Measurements from ENCODE around the gene RNF130.

The RNF130 gene

DNA sequence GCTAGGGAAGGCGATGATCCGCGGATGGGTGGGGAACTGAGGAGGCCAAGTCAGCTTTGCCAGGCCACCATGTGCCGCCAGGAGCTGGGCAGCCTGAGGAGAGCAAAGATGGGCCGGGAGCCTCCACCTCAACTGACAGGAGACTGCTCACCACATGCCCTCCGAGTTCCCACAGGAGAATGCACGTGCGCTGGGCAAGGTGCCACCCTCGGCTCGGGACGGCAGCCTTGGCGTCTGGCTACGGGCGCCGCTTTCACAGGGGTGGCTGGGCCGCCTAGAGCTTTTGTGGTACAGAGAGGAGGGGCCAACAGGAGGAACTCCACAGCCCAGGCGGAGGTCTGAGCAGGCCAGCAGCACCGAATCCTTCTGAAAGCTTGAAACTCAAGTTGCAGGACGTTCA, 158.6 kb downstream of the RNF130 start:
- no peak for DNase-seq

DNA sequence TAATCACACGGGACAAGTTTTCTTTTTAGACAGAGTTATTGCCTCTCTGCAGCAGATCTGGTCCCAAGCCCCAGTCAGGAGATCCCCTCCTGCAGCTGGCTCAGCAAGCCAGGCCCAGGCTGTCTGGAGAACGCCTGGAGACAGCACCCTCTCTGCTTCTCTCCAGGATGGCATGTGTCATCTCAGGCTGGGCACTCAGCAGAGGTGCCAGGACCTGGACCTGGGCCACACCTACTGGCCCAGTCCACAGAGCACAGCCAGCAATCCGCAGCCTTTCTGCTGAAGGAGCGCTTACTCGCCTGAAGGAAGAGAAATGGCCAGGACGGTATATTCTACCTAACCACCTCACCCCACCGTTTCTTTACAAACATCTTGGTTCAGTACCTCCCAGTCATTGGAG, 159.2 kb downstream of the RNF130 start:
- no peak for DNase-seq

DNA sequence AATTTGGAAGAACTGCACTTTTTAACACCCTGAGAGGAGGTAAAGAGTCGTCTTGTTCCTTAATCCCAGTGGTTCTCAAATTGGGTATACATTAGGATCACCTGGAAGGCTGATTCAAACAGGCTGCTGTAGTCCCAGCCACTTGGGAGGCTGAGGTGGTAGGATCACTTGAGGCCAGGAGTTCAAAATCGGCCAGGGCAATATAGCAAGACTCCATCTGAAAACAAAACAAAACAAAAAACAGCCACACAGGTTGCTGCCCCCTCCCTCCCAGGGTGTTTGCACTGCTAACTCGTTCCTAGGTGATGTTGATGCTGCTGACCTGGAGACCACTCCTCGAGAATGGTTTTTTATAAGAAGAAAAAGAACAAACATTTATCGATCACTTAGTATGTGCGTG, 162.3 kb downstream of the RNF130 start:
- DNase-seq = no peak

DNA sequence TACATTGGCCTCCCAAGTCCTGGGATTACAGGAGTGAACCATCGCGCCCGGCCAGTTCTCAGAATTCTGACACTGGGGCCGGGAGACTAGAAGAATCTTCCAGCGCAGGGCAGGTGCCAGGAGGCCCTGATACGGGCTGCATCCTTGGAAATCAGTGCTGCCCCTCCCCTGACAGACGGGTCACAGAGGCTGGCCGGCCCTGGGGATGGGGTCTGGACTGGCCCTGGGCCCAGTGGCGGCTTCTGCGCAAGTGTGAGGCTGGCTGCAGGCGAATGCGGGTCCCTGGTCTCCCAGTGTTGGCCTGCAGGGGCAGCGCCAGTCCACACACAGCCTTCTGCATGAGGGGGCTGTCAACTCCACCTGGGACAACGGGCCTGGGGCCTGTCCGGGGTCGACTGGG, 163.0 kb downstream of the RNF130 start:
- no peak for DNase-seq

DNA sequence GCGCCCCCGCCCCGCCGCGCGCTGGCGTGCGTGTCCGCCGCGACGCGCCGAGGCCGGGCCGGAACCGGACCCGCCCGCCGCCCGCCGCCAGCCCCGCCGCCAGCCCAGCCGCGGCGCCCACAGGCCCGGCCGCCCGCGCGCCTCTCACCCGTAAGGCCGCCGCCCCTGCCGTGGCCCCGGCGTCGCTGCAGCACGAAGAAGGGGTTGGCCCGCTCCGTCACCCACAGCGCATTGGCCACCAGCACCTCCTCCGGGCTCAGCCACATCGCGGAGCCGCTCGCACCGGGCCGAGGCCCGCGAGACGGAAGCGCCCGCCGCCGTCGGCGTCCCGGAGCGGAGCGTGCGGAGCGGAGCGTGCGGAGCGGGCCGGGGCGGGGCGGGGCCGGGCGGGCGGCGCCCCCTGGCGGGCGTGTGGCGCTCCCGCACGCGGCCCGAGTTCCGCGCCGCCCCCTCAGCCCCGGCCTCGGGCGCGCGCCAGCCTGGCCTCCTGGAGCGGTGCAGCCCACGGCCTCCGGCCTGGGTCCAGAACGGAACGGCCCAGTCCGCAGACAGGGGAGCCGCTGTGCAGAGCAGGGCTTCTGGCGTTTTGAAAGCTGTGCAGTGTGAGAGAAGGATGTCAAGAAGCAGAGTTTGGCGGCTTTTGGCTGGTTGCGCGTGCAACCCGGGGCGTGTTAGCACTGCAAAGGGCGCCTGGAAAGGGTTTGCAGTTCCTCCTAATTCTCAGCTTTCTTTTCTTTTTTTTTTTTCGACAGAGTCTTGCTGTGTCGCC, 163.8 kb downstream of the RNF130 start, which contains the start of gene TBC1D9B:
TSS of gene TBC1D9B (minus strand) at position 342 of the 769 bp plus-strand sequence. CDS start at position 266, 76 bp downstream.
- peak; percentile 72 for DNase-seq

DNA sequence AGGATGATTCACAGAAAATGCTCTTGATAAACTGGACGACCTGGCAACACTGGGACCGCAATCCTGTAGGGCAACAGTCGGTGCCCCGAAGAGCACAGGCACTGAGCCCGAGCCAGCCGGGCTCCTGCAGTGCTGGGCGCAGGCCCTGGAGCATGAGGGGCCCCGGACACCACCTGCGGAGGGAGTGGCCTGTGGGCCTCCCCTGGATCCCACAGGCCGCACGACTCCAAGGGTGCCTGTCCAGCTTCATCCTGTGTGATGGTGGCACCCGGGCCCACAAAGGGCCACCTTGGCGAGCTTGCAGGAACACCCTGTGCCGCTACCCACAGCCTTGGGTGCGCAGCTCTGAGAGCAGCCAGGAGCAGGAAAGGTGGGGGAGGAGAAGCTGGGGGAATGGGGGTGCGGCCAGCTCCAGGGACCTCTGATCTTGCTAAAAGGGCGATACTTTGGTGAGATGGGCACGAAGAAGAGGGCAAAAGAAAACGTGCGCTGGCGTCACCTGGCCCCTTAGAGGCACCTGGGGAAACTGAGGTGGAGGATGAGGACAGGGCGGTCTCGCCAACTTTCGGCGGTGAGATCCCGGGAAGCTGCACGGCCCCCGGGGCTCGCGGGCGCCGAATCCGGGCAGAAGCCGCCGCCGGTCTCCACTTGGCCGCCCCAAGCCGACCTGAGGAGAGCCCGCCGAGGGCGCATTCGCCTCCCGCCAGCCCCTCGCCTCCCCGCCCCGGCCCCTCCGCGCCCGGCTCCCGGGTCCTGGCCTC, 164.6 kb downstream of the RNF130 start:
- DNase-seq = peak; percentile 36

DNA sequence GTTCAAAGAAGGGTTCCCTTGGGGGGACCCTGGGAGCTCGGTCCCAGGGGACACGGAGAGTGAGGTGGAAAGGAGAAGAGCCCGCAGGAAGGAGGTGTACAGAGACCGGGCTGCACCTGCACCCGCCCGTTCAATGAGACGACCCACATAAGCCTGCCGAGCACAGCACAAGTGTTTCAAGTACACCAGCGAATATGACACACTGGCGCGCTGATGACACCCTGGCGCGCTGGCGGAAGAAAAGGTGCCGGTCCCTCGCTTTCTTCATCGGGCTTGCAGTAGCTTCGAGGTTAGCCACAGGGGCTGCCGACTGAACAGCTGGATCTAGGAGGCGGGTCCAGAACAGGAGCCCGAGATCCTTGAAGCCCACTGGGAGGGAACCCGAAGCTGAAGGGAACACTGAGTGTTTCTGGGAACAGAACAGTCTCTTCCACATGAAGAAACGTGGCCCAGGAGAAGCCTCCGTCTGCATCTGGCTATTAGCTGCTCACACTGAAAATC, 165.2 kb downstream of the RNF130 start:
- no peak for DNase-seq

DNA sequence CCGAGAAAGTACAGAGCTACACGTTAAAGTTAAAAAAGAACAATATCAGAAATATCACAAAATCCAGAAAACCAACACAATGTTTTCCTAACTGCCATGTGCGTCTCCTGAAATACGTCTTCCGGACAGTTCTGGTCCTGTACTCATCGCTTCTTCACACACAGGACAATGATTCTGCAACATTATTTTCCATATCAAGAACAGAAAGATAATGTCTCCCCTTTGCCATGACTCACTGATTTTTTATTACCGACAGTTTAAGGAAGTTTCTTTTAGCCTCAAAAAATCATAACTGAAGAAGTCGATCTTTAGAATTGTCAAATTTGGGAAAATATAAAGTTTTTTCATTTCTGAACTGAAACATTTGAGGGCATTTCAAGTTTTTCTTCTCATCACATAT, 166.4 kb downstream of the RNF130 start:
- no peak for DNase-seq
